HG03066 (cell line): ENCODE data around the gene OR6K3.
"Not testable (repeated sequence)": the region's sequence is repeated elsewhere in the genome, so short reads cannot be mapped to it uniquely, and the experiment has no call there.

Experiments
- ATAC-seq: cut with Tn5 transposase; IDR thresholded peaks from one replicate; pipeline ENCODE4 v1.9.1; 2021; ENCODE audit warnings: low read depth; ENCODE audit not compliant: unreplicated experiment

Gene OR6K3

DNA sequence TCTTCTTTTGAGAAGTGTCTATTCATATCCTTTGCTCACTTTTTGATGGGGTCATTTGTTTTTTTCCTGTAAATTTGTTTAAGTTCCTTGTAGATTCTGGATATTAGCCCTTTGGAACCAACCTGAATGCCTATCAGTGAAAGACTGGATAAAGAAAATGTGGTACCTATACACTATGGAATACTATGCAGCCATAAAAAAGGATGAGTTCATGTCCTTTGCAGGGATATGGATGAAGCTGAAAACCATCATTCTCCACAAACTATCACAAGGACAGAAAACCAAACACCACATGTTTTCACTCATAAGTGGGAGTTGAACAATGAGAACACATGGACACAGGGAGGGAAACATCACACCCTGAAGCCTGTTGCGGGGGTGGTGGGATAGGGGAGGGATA, 32.2 kb downstream of the OR6K3 start:
- not testable (repeated sequence) for ATAC-seq

GRCh38 chr1:158687037-158687436, 33.5 kb downstream of the OR6K3 start:
- ATAC-seq = no peak

DNA sequence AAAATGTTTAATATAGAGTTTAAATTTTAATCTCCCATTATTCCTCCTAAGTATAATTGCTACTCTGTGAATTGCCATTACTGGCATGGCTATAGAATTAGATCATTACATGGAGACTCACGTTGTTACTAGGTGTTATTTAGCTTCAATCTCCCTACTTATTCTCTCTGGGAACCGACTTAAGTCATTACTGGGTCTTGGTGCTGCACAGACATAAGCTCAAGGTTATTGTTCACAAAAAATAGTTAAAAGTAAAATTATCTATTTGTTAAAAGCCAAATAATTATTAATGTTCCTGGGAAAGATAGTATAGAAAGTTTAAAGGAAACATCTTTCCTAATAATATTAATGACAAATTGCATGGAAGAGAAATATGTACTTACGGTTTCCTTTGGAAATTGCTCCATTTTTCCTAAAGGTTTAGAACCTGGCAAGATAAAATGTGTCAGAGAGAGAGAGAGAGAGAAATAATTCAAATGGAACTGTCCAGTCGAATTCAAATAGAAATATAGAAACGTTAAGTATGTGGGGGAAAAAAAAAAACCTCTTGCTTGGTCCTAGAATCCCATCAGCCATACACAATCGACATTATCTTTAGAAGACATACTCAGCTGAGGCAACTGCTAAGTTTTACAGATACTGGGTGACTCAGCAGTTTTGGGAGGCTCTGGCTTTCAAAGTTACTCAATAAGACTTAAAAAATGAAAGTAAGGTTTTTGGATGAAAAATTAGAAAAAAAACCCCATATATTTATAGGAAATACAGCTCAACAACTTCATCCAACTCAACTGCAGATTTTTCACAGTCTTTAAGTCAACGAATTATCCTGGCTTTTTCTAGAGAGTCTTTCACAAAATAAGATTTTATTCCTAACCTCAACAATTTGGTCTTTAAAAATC, 34.2 kb downstream of the OR6K3 start, which contains the start of gene SPTA1:
SPTA1 (minus strand) TSS at position 605 of the 899 bp plus-strand sequence; CDS start at position 407, 198 bp downstream.
- ATAC-seq = no peak

- ATAC-seq = no peak
Measured at GRCh38 chr1:158685085-158685484, 35.4 kb downstream of the OR6K3 start.

- ATAC-seq = no peak
Measured at GRCh38 chr1:158681606-158682005, 38.9 kb downstream of the OR6K3 start.

- ATAC-seq = no peak
Measured at GRCh38 chr1:158679289-158679688, 41.2 kb downstream of the OR6K3 start.

DNA sequence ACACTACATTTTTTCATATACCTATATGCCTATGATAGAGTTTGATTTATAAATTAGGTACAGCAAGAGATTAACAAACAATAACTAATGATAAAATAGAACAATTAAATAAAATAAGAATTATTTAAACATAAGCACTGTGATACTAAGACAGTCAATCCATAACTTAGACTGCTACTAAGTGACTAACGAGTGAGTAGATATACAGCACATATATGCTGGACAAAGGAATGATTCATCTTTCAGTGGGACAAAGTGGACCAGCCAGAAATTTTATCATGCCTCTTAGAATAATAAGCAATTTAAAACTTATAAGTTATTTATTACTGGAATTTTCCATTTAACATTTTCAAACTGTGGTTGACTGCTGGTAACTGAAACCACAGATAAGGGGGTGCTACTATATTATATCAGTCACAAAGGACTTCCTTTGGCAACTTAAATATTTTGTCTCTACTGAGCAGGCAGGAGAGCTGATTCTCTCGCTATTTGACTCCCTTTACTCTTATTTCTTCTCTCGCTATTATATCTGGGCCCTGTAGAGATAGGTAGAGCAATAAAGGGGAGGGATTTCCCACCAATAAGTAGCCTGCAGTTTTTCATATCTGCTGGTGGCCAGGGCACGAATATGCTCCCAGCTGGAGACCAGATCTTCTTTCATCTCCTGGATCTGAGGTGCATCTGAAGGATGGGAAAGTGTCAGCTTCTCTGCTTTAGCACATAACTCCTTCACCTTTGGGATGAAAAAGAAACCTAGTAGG, 44.8 kb downstream of the OR6K3 start:
- ATAC-seq = no peak

DNA sequence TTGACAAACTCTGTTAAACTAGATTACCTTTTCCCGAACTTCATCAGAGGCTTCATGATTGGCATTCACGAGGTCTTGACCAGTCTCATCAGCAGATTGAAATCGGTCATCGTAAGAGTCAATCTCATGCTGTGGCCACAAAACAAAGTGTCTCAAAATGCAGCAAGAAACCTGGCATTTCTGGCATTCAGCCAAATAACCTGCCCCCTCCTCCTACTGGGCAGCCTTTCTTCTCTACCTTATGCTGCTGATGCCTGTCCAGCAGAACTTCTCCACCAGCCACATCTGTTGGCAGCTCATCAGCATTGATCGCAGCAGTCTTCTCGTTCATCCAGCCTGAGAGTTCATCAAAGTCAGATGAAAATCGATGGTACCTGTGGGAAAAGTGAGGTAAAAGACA, 46.2 kb downstream of the OR6K3 start:
- ATAC-seq = no peak
